NCI-H69 (cell line): Measurements from ENCODE around the gene RHOA.
A peak's percentile ranks its signal among the peaks of the same experiment; 100 is the strongest.

ENCODE experiments used
- DNase-seq: peaks from one replicate; lab custom pipeline; 2025; lab: John Stamatoyannopoulos, UW

Gene RHOA

GRCh38 chr3:49411968-49412631 is at the start of gene RHOA, which contains the start of gene TCTA:
Gene RHOA, minus strand, starts transcription at chr3:49411976. Its CDS starts 36,387 bp downstream, at chr3:49375589.
Gene TCTA, plus strand, starts transcription at chr3:49412423. Its CDS starts 4 bp downstream, at chr3:49412427.
- DNase-seq, result peak; percentile 98

GRCh38 chr3:49460956-49461355 is 49.2 kb upstream of the RHOA start:
- no peak for DNase-seq

GRCh38 chr3:49460188-49460890 is 48.6 kb upstream of the RHOA start:
- no peak for DNase-seq

GRCh38 chr3:49456466-49456865 is 44.7 kb upstream of the RHOA start:
- no peak for DNase-seq

GRCh38 chr3:49454898-49455681 is 43.3 kb upstream of the RHOA start:
- DNase-seq, result peak; percentile 18

- DNase-seq, result peak; percentile 54
Measured at GRCh38 chr3:49454458-49454857, 42.7 kb upstream of the RHOA start.

GRCh38 chr3:49453621-49454020 is 41.8 kb upstream of the RHOA start:
- DNase-seq, result no peak

- DNase-seq, result no peak
Measured at GRCh38 chr3:49445391-49445790, 33.6 kb upstream of the RHOA start.

- no peak for DNase-seq
Measured at GRCh38 chr3:49434731-49435130, 23.0 kb upstream of the RHOA start.

GRCh38 chr3:49428752-49429080 is 16.9 kb upstream of the RHOA start:
- DNase-seq, result no peak

GRCh38 chr3:49427586-49427985 is 15.8 kb upstream of the RHOA start:
- no peak for DNase-seq

- no peak for DNase-seq
Measured at GRCh38 chr3:49424816-49425215, 13.0 kb upstream of the RHOA start.

- DNase-seq, result no peak
Measured at GRCh38 chr3:49422379-49423248, 10.8 kb upstream of the RHOA start, which contains the start of gene AMT. Gene AMT, minus strand, starts transcription at chr3:49422473. Its CDS starts 23 bp downstream, at chr3:49422450.

GRCh38 chr3:49421890-49422378 is 10.2 kb upstream of the RHOA start:
- no peak for DNase-seq

- DNase-seq, result no peak
Measured at GRCh38 chr3:49417516-49418120, 5.8 kb upstream of the RHOA start.

GRCh38 chr3:49416867-49417266 is 5.1 kb upstream of the RHOA start:
- no peak for DNase-seq

GRCh38 chr3:49415931-49416601 is 4.3 kb upstream of the RHOA start:
- no peak for DNase-seq

GRCh38 chr3:49414753-49415152 is 3.0 kb upstream of the RHOA start:
- DNase-seq, result no peak

GRCh38 chr3:49413338-49413734 is 1.6 kb upstream of the RHOA start:
- no peak for DNase-seq

GRCh38 chr3:49412632-49413337 is 1.0 kb upstream of the RHOA start:
- DNase-seq, result no peak
